SK-N-SH treated with all-trans-retinoic acid at 6 μM for 48 hours (cell line): ENCODE results near the gene PTPRG.

Experiments used
- ARNTL ChIP-seq: fragments of 450-650 bp; formaldehyde crosslinking; IDR thresholded peaks from 2 replicates; pipeline ENCODE4 v1.5.0; 2020; ENCODE audit warnings: low read depth, mild to moderate bottlenecking, moderate library complexity, borderline replicate concordance
- ESRRG ChIP-seq: fragments of 250-450 bp; sonication (Bioruptor Pico); IDR thresholded peaks from 2 replicates; pipeline ENCODE4 v1.6.1; 2021; ENCODE audit warnings: mild to moderate bottlenecking
- PATZ1 ChIP-seq: fragments of 250-450 bp; sonication (Bioruptor Pico); IDR thresholded peaks from 2 replicates; pipeline ENCODE4 v1.8.0; 2020; ENCODE audit warnings: mild to moderate bottlenecking, moderate library complexity, borderline replicate concordance
- SNAI2 ChIP-seq: fragments of 250-450 bp; sonication (Bioruptor Pico); IDR thresholded peaks from 2 replicates; pipeline ENCODE4 v1.5.0; 2020; ENCODE audit warnings: mild to moderate bottlenecking, moderate library complexity
- ZC3H10 ChIP-seq: fragments of 250-450 bp; sonication (Bioruptor Pico); IDR thresholded peaks from 2 replicates; pipeline ENCODE4 v1.5.1; 2021; ENCODE audit warnings: mild to moderate bottlenecking, moderate library complexity
- ZNF8 ChIP-seq: fragments of 450-650 bp; formaldehyde crosslinking; IDR thresholded peaks from 2 replicates; pipeline ENCODE4 v1.5.0; 2020; ENCODE audit warnings: mild to moderate bottlenecking, moderate library complexity
- TF ChIP-seq, protein P1 (sequence below): fragments of 250-450 bp; sonication (Bioruptor Pico); IDR thresholded peaks from 2 replicates; pipeline ENCODE4 v1.8.0; 2021; ENCODE audit warnings: low read depth, mild to moderate bottlenecking, moderate library complexity, borderline replicate concordance
- TF ChIP-seq, protein P2 (sequence below): fragments of 250-450 bp; sonication (Bioruptor Pico); IDR thresholded peaks from 2 replicates; pipeline ENCODE4 v1.5.1; 2021; ENCODE audit warnings: mild to moderate bottlenecking, moderate library complexity

- TF ChIP-seq ZC3H10: no peak
- no peak for TF ChIP-seq PATZ1 (CRISPR knock-in tag)
- no peak for TF ChIP-seq ESRRG
- no peak for TF ChIP-seq ARNTL
- TF ChIP-seq, protein P1, sequence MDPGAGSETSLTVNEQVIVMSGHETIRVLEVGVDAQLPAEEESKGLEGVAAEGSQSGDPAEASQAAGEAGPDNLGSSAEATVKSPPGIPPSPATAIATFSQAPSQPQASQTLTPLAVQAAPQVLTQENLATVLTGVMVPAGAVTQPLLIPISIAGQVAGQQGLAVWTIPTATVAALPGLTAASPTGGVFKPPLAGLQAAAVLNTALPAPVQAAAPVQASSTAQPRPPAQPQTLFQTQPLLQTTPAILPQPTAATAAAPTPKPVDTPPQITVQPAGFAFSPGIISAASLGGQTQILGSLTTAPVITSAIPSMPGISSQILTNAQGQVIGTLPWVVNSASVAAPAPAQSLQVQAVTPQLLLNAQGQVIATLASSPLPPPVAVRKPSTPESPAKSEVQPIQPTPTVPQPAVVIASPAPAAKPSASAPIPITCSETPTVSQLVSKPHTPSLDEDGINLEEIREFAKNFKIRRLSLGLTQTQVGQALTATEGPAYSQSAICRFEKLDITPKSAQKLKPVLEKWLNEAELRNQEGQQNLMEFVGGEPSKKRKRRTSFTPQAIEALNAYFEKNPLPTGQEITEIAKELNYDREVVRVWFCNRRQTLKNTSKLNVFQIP (CRISPR knock-in tag): no peak
- TF ChIP-seq ZNF8 (CRISPR knock-in tag): no peak
- no peak for TF ChIP-seq SNAI2 (CRISPR knock-in tag)
- TF ChIP-seq, protein P2, sequence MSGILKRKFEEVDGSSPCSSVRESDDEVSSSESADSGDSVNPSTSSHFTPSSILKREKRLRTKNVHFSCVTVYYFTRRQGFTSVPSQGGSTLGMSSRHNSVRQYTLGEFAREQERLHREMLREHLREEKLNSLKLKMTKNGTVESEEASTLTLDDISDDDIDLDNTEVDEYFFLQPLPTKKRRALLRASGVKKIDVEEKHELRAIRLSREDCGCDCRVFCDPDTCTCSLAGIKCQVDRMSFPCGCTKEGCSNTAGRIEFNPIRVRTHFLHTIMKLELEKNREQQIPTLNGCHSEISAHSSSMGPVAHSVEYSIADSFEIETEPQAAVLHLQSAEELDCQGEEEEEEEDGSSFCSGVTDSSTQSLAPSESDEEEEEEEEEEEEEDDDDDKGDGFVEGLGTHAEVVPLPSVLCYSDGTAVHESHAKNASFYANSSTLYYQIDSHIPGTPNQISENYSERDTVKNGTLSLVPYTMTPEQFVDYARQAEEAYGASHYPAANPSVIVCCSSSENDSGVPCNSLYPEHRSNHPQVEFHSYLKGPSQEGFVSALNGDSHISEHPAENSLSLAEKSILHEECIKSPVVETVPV (CRISPR knock-in tag): no peak
Observed at GRCh38 chr3:62300617-62301016, 739.2 kb downstream of the PTPRG start.
